Stomach (tissue), 9 donors: ENCODE data around the gene DYNC1LI1. TPM values are rescaled to one million over a fixed set of nuclear protein-coding genes. Genes with fewer than 3 reads are reported as not detected.

Experiments used
- DNase-seq, 2 donors: peaks; one replicate each; pipeline versions ENCODE4 v3.0.0 to v3.0.0-alpha.2; 2013 to 2019
- H3K27ac ChIP-seq, 5 donors: fragments of 200-600 bp in 4 of 5; sonication (generic) in 4 of 5; one replicate each; pipeline ENCODE4 v1.5.1; 2013 to 2019; ENCODE audit warnings: mild to moderate bottlenecking in 1 of 5, moderate library complexity in 1 of 5
- H3K27me3 ChIP-seq, 3 donors: fragments of 200-600 bp; sonication (generic); one replicate each; pipeline ENCODE4 v1.5.1; 2017 to 2019; ENCODE audit warnings: mixed run types in 1 of 3
- H3K36me3 ChIP-seq, 4 donors: fragments of 200-600 bp; sonication (generic); 1 replicate in 3 of 4; 2 replicates in 1 of 4; pipeline ENCODE4 v1.5.1; 2016 to 2019
- H3K4me1 ChIP-seq, 4 donors: fragments of 200-600 bp; sonication (generic); one replicate each; pipeline ENCODE4 v1.5.1; 2016 to 2019
- H3K4me3 ChIP-seq, 4 donors: fragments of 200-600 bp; sonication (generic) in 3 of 4; one replicate each; pipeline ENCODE4 v1.5.1; 2016 to 2019; ENCODE audit warnings: mild to moderate bottlenecking in 1 of 4
- H3K9me3 ChIP-seq, 4 donors: fragments of 200-600 bp; sonication (generic); one replicate each; pipeline ENCODE4 v1.5.1; 2016 to 2019
- CTCF ChIP-seq, 7 experiments: fragments of 450-650 bp in 4 of 7; fragments of 200-600 bp in 3 of 7; sonication (generic) in 3 of 7; IDR thresholded peaks; one replicate each; pipeline ENCODE4 v1.5.1; 2016 to 2019; ENCODE audit warnings: antibody characterized with exemption in 7 of 7, control low read depth in 2 of 7, mild to moderate bottlenecking in 1 of 7
- EP300 ChIP-seq: sonication (generic); formaldehyde crosslinking; IDR thresholded peaks from one replicate; pipeline ENCODE4 v1.6.1; 2017; ENCODE audit warnings: antibody characterized with exemption
- POLR2A ChIP-seq, 4 donors: fragments of 450-650 bp; IDR thresholded peaks; one replicate each; pipeline ENCODE4 v1.6.1; 2016; ENCODE audit warnings: antibody characterized with exemption in 4 of 4, control low read depth in 2 of 4, mild to moderate bottlenecking in 1 of 4, moderate library complexity in 1 of 4
- POLR2AphosphoS5 ChIP-seq, 3 donors: sonication (generic); formaldehyde crosslinking; IDR thresholded peaks; one replicate each; pipeline ENCODE4 v1.6.1; 2016; ENCODE audit warnings: antibody characterized with exemption in 3 of 3
- WGBS, 5 donors: extraction: QIAGEN DNeasy Blood & Tissue Kit in 3 of 5; methylation state at CpG; one replicate each; pipeline versions ENCODE4 v1.1.5 to v1.1.7; 2013 to 2018; 5-methylcytosine and 5-hydroxymethylcytosine counted together
- intact Hi-C: fragments of 100-400 bp; cut with DNase I; formaldehyde crosslinking; loops from one replicate; pipeline ENCODE4 v1.15.1; 2023; ENCODE audit warnings: low total_unique reads
- polyA plus RNA-seq, 3 donors: library from polyadenylated mRNA; stranded (reverse); fragments of 200-250 nt; gene quantifications; one replicate each; pipeline ENCODE4 v1.2.3, GENCODE V29; 2013
- total RNA-seq, 5 donors: library from RNA; depleted of rRNA; stranded (reverse); fragments of >200 nt; gene quantifications; one replicate each; pipeline versions ENCODE4 v1.1.0 to v1.2.3, GENCODE V29; 2014 to 2016
- donor health status: healthy with polysubstance abuse.
- donor health status: Bipolar disorder and iron deficiency.
- donor health status: healthy.

The DYNC1LI1 gene
- total and polyA plus RNA-seq, 8 donors, result 5.8 to 92.4 (median 19.1) TPM

GRCh38 chr3:32614956-32615355 is 44.3 kb upstream of the DYNC1LI1 start:
- H3K4me1 ChIP-seq, result no peaks in the 10 kb centered on the region
- H3K27ac ChIP-seq, result no peak overlapping the region
- H3K9me3 ChIP-seq, result peaks cover 0 to 14% (median 4%) of the 10 kb centered on the region in 4 donors
- DNase-seq, result peak in 1 of 2 donors; percentile 14
- intact Hi-C loops, result no loop called here
- no peak for TF ChIP-seq EP300
- no peak for TF ChIP-seq POLR2A (IDR thresholded peaks at IDR 0.05)
- TF ChIP-seq POLR2AphosphoS5 (IDR thresholded peaks at IDR 0.05), result no peak
- no peak for TF ChIP-seq CTCF (IDR thresholded peaks at IDR 0.05)
- H3K36me3 ChIP-seq, result no peaks in the 10 kb centered on the region
- H3K27me3 ChIP-seq, result peaks cover 0 to 5% (median 0%) of the 10 kb centered on the region in 3 donors
- H3K4me3 ChIP-seq, result no peak overlapping the region
- 25 to 41% (median 30%) methylated on average over 2 of the region's 2 CpGs for WGBS, 5 donors

DNA sequence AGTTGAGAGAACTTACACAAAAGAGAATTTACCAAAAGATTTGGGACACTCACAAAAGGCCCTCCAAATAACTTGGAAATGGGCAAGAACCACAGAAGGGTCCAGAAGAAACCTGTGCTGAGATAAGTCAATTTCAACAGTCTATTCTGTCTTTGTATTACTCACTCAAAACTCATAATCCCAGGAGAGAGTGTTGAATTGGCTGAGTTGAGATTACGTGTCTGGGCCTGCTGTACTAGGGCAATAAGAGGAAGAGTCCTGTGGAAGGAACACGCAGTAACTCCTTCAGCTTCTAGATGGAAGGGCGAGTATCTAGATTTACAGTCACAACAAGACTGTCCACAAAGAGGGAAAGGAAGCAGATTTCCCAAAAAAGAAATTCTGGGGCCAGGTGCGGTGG is 42.5 kb upstream of the DYNC1LI1 start:
- H3K9me3 ChIP-seq, result no peaks in the 10 kb centered on the region
- H3K27me3 ChIP-seq, result peaks cover 0 to 5% (median 0%) of the 10 kb centered on the region in 3 donors
- H3K36me3 ChIP-seq, result no peaks in the 10 kb centered on the region
- no peak for TF ChIP-seq CTCF (IDR thresholded peaks at IDR 0.05)
- TF ChIP-seq EP300, result no peak
- TF ChIP-seq POLR2AphosphoS5 (IDR thresholded peaks at IDR 0.05), result no peak
- no peak for TF ChIP-seq POLR2A (IDR thresholded peaks at IDR 0.05)
- intact Hi-C loops, result no loop called here
- no peak for DNase-seq
- no peak overlapping the region for H3K27ac ChIP-seq
- WGBS, 5 donors, result 86 to 98% (median 96%) methylated on average over 4 of the region's 4 CpGs
- no peak overlapping the region for H3K4me3 ChIP-seq
- H3K4me1 ChIP-seq, result no peaks in the 10 kb centered on the region

DNA sequence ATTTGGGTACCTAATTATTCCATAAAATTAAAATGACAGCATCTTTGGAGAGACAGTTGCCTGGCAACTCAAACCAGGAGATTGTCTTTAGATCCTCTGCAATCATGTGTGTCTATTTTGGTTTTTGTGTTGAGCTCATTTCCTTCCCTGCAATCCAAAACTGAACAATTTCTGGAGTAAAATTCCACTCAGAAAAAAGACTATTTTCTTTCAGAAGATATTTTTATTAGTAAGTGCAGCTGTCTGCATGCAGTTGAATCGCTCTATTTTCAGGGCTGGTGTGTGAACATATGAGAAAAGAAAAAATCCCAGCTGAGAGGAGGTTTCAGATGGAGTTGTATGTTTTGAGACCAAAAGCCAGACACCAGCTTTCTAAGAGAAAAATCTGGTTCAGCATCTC is 41.9 kb upstream of the DYNC1LI1 start:
- H3K9me3 ChIP-seq, result no peaks in the 10 kb centered on the region
- no peak overlapping the region for H3K4me3 ChIP-seq
- H3K4me1 ChIP-seq, result no peaks in the 10 kb centered on the region
- WGBS, 5 donors, result 83 to 98% (median 94%) methylated on average over 1 of the region's 1 CpG
- no peaks in the 10 kb centered on the region for H3K36me3 ChIP-seq
- peaks cover 0 to 5% (median 0%) of the 10 kb centered on the region in 3 donors for H3K27me3 ChIP-seq
- no peak for TF ChIP-seq POLR2A (IDR thresholded peaks at IDR 0.05)
- TF ChIP-seq CTCF (IDR thresholded peaks at IDR 0.05), result no peak
- no peak for TF ChIP-seq POLR2AphosphoS5 (IDR thresholded peaks at IDR 0.05)
- TF ChIP-seq EP300, result no peak
- no peak for DNase-seq
- intact Hi-C loops, result no loop called here
- no peak overlapping the region for H3K27ac ChIP-seq

DNA sequence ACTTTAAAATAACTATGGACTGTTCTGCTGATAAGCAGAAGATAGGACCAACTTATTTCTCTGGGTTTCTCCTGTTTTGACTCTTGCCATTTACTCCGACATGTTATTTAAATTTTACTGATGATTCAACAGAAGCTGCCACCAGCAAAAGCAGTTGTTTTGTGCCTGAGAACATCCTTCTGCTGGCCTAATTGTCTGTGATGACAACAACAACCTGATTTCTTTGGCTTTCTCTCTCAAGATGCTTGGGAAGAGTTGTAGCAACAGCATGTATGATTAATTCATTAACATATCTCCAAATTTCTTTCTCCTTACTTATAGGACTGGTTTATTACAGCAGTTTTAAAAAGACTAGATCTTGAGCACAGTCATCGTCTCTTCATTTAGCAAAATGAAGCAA is 36.9 kb upstream of the DYNC1LI1 start:
- no peak for DNase-seq
- no peaks in the 10 kb centered on the region for H3K9me3 ChIP-seq
- H3K4me1 ChIP-seq, result no peaks in the 10 kb centered on the region
- WGBS, 5 donors, result 82 to 88% (median 87%) methylated on average over 2 of the region's 2 CpGs
- no peak overlapping the region for H3K4me3 ChIP-seq
- H3K36me3 ChIP-seq, result no peaks in the 10 kb centered on the region
- no peaks in the 10 kb centered on the region for H3K27me3 ChIP-seq
- intact Hi-C loops, result no loop called here
- no peak for TF ChIP-seq POLR2A (IDR thresholded peaks at IDR 0.05)
- no peak for TF ChIP-seq CTCF (IDR thresholded peaks at IDR 0.05)
- no peak for TF ChIP-seq POLR2AphosphoS5 (IDR thresholded peaks at IDR 0.05)
- TF ChIP-seq EP300, result no peak
- H3K27ac ChIP-seq, result no peak overlapping the region
